GM03348 (cell line): ENCODE results near the gene SIT1.
"Not testable (repeated sequence)": the region's sequence is repeated elsewhere in the genome, so short reads cannot be mapped to it uniquely, and the experiment has no call there.

Source experiments
- DNase-seq: peaks from one replicate; pipeline ENCODE4 v3.0.0; 2012; ENCODE audit warnings: low spot score

SIT1 gene

GRCh38 chr9:35659340-35659739, 8.6 kb upstream of the SIT1 start:
- DNase-seq = peak; percentile 53

- peak; percentile 55 for DNase-seq
These were observed 8.2 kb upstream of the SIT1 start for GRCh38 chr9:35658968-35659220.

- DNase-seq = peak; percentile 99
These were observed 7.6 kb upstream of the SIT1 start, which contains the start of gene CCDC107 for GRCh38 chr9:35658137-35658967. TSS of gene CCDC107 (plus strand) at chr9:35658292. CDS start at chr9:35658380, 88 bp downstream.

- DNase-seq = peak; percentile 94
These were observed 6.9 kb upstream of the SIT1 start, which contains the start of gene RMRP for GRCh38 chr9:35657546-35658136. TSS of gene RMRP (minus strand) at chr9:35658019.

GRCh38 chr9:35656831-35657545, 6.3 kb upstream of the SIT1 start:
- DNase-seq = peak; percentile 40

GRCh38 chr9:35656348-35656747, 5.6 kb upstream of the SIT1 start:
- no peak for DNase-seq

- no peak for DNase-seq
These were observed 2.9 kb upstream of the SIT1 start for GRCh38 chr9:35653611-35654010.

- DNase-seq = no peak
These were observed 2.1 kb upstream of the SIT1 start for GRCh38 chr9:35652829-35653209.

- no peak for DNase-seq
These were observed 1.5 kb upstream of the SIT1 start for GRCh38 chr9:35651956-35652828.

GRCh38 chr9:35649431-35650340, 1.0 kb downstream of the SIT1 start:
- DNase-seq = peak; percentile 50

- peak; percentile 96 for DNase-seq
These were observed 4.0 kb downstream of the SIT1 start for GRCh38 chr9:35646533-35647265.

GRCh38 chr9:35646153-35646532, 4.6 kb downstream of the SIT1 start:
- peak; percentile 29 for DNase-seq

GRCh38 chr9:35645736-35646135, 5.0 kb downstream of the SIT1 start:
- not testable (repeated sequence) for DNase-seq

- DNase-seq = no peak
These were observed 7.7 kb downstream of the SIT1 start for GRCh38 chr9:35643046-35643445.

- not testable (repeated sequence) for DNase-seq
These were observed 9.3 kb downstream of the SIT1 start for GRCh38 chr9:35641478-35641877.

GRCh38 chr9:35640431-35640830, 10.3 kb downstream of the SIT1 start:
- not testable (repeated sequence) for DNase-seq

GRCh38 chr9:35639631-35640030, 11.1 kb downstream of the SIT1 start:
- DNase-seq = no peak

- DNase-seq = not testable (repeated sequence)
These were observed 11.5 kb downstream of the SIT1 start for GRCh38 chr9:35639225-35639624.

GRCh38 chr9:35638751-35639150, 12.0 kb downstream of the SIT1 start:
- DNase-seq = not testable (repeated sequence)

- not testable (repeated sequence) for DNase-seq
These were observed 13.2 kb downstream of the SIT1 start for GRCh38 chr9:35637427-35637955.
